Upper lobe of right lung (tissue), 1 donor: ENCODE data around the gene ARHGAP42. TPM values are rescaled to one million over a fixed set of nuclear protein-coding genes. Genes with fewer than 3 reads are reported as not detected.

Experiments used
- ATAC-seq: fragments of 200-7000 bp; cut with Tn5 transposase; one replicate; pipeline ENCODE4 v1.9.1; 2020; ENCODE audit warnings: mild to moderate bottlenecking, moderate library complexity
- DNase-seq: peaks from one replicate; pipeline ENCODE4 v3.0.0-alpha.2; 2020
- H3K27ac ChIP-seq: fragments of 200-600 bp; one replicate; pipeline ENCODE4 v1.8.0; 2022
- H3K27me3 ChIP-seq: fragments of 200-600 bp; one replicate; pipeline ENCODE4 v1.8.0; 2022; ENCODE audit warnings: mild to moderate bottlenecking
- H3K36me3 ChIP-seq: fragments of 200-600 bp; one replicate; pipeline ENCODE4 v1.8.0; 2022
- H3K4me1 ChIP-seq: fragments of 200-600 bp; one replicate; pipeline ENCODE4 v1.8.0; 2022
- H3K4me3 ChIP-seq: fragments of 200-600 bp; one replicate; pipeline ENCODE4 v1.8.0; 2022; ENCODE audit warnings: mild to moderate bottlenecking
- H3K9me3 ChIP-seq: fragments of 200-600 bp; one replicate; pipeline ENCODE4 v1.8.0; 2022
- CTCF ChIP-seq: fragments of 200-600 bp; IDR thresholded peaks from one replicate; pipeline ENCODE4 v1.8.0; 2022; ENCODE audit warnings: antibody characterized with exemption
- intact Hi-C: fragments of 100-400 bp; cut with DNase I; formaldehyde crosslinking; loops from one replicate; pipeline ENCODE4 v1.11.0; 2022
- total RNA-seq: library from RNA; stranded (reverse); fragmentation: NEBNext Ultra II Directional; extraction: Animal tissue kit (Norgen Biotek cat#: 25700); gene quantifications from one replicate; pipeline ENCODE4 v1.2.1, GENCODE V29; 2021
- donor health status: DM: no; HTN: yes; CAD: no; lungs with severe emphysema.

The ARHGAP42 gene
- total RNA-seq, 1 donor from 2014 or later: 19.8 TPM

GRCh38 chr11:100791860-100792259, 104.8 kb downstream of the ARHGAP42 start:
- no peak overlapping the region for H3K27ac ChIP-seq
- intact Hi-C loops: no loop called here
- no peak overlapping the region for H3K4me3 ChIP-seq
- no peaks in the 10 kb centered on the region for H3K9me3 ChIP-seq
- H3K4me1 ChIP-seq: no peaks in the 10 kb centered on the region
- no peak for ATAC-seq
- no peak for DNase-seq
- TF ChIP-seq CTCF: no peak
- H3K36me3 ChIP-seq: no peaks in the 10 kb centered on the region
- H3K27me3 ChIP-seq: no peaks in the 10 kb centered on the region

- ATAC-seq (no peak), DNase-seq (no peak)
- H3K4me1 ChIP-seq: no peaks in the 10 kb centered on the region
- TF ChIP-seq CTCF: no peak
- no peak overlapping the region for H3K27ac ChIP-seq
- no peak overlapping the region for H3K4me3 ChIP-seq
- H3K9me3 ChIP-seq: no peaks in the 10 kb centered on the region
- intact Hi-C loops: no loop called here
- H3K27me3 ChIP-seq: no peaks in the 10 kb centered on the region
- no peaks in the 10 kb centered on the region for H3K36me3 ChIP-seq
These were observed 106.4 kb downstream of the ARHGAP42 start for GRCh38 chr11:100793525-100793924.

GRCh38 chr11:100794446-100794845, 107.4 kb downstream of the ARHGAP42 start:
- Histone ChIP-seq H3K36me3 (no peaks in the 10 kb centered on the region), H3K4me1 (no peaks in the 10 kb centered on the region), H3K4me3 (no peak overlapping the region), H3K27ac (no peak overlapping the region), H3K27me3 (no peaks in the 10 kb centered on the region), H3K9me3 (no peaks in the 10 kb centered on the region)
- intact Hi-C loops: no loop called here
- no peak for DNase-seq
- TF ChIP-seq CTCF: no peak
- ATAC-seq: no peak

GRCh38 chr11:100799445-100799844, 112.4 kb downstream of the ARHGAP42 start:
- ATAC-seq: no peak
- no peak for TF ChIP-seq CTCF
- intact Hi-C loops: no loop called here
- H3K4me3 ChIP-seq: no peak overlapping the region
- DNase-seq: no peak
- H3K36me3 ChIP-seq: no peaks in the 10 kb centered on the region
- no peak overlapping the region for H3K27ac ChIP-seq
- no peaks in the 10 kb centered on the region for H3K9me3 ChIP-seq
- no peaks in the 10 kb centered on the region for H3K4me1 ChIP-seq
- no peaks in the 10 kb centered on the region for H3K27me3 ChIP-seq

- ATAC-seq: no peak
- no peaks in the 10 kb centered on the region for H3K27me3 ChIP-seq
- no peak overlapping the region for H3K27ac ChIP-seq
- no peak for DNase-seq
- intact Hi-C loops: no loop called here
- H3K36me3 ChIP-seq: no peaks in the 10 kb centered on the region
- no peak for TF ChIP-seq CTCF
- H3K4me3 ChIP-seq: no peak overlapping the region
- H3K4me1 ChIP-seq: no peaks in the 10 kb centered on the region
- H3K9me3 ChIP-seq: no peaks in the 10 kb centered on the region
These were observed 113.1 kb downstream of the ARHGAP42 start for GRCh38 chr11:100800202-100800601.
